A673 (cell line): ENCODE results near the gene GRIN3B.

Experiments used
- EZH2 ChIP-seq: fragments of 200-600 bp; sonication (generic); IDR thresholded peaks from 2 replicates; pipeline ENCODE4 v1.6.1; 2017; ENCODE audit warnings: borderline replicate concordance, low read depth, mild to moderate bottlenecking, mixed read lengths, antibody characterized with exemption, low read length; ENCODE audit not compliant: poor library complexity, severe bottlenecking
- TF ChIP-seq, protein P1 (sequence below): fragments of 300-800, 200-600 bp; sonication (generic); conservative IDR thresholded peaks from 2 replicates; pipeline ENCODE4 v1.5.1; 2017; ENCODE audit warnings: low read depth, mild to moderate bottlenecking, antibody characterized with exemption, low read length, moderate library complexity, mixed read lengths

DNA sequence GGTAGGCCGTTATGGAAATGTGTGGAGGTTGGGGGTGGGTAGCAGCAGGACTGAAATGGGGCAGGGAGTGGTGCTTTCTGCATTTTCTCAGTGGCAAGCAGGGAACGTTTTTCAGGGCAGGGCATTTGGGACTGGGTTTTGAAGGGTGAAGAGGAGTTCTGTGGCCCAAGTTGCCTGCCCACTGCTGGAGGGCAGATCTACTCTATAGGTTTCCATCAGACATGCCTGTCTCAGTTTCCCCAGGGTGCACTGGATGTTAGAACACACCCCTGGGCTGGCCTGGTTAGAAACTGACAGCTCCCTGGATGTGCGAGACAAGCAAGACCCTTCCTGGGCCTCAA, 870 bp upstream of the GRIN3B start:
- TF ChIP-seq, protein P1, sequence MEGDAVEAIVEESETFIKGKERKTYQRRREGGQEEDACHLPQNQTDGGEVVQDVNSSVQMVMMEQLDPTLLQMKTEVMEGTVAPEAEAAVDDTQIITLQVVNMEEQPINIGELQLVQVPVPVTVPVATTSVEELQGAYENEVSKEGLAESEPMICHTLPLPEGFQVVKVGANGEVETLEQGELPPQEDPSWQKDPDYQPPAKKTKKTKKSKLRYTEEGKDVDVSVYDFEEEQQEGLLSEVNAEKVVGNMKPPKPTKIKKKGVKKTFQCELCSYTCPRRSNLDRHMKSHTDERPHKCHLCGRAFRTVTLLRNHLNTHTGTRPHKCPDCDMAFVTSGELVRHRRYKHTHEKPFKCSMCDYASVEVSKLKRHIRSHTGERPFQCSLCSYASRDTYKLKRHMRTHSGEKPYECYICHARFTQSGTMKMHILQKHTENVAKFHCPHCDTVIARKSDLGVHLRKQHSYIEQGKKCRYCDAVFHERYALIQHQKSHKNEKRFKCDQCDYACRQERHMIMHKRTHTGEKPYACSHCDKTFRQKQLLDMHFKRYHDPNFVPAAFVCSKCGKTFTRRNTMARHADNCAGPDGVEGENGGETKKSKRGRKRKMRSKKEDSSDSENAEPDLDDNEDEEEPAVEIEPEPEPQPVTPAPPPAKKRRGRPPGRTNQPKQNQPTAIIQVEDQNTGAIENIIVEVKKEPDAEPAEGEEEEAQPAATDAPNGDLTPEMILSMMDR: no peak
- no peak for TF ChIP-seq EZH2
